ENCODE results near the gene CTNND1.

DNA sequence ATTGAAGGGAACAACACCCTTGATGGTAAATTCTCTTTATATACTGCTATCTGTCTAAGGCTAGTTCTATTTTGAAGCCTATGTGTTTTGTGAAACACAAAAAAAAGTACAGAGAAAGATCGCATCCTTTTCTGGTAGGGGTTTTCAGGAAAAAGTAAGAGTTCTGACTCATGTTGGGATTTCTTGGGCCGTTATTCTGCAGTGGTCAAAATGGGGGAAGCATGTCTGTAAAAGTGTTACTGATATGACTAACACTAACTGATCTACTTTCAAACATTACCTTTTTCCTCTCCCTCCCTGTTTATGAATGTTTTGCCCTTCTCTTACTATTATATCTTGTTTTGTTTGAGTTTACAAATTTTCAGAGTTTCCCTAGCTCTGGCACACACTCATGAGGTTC, 53.9 kb downstream of the CTNND1 start:
- TF ChIP-seq, protein P1, sequence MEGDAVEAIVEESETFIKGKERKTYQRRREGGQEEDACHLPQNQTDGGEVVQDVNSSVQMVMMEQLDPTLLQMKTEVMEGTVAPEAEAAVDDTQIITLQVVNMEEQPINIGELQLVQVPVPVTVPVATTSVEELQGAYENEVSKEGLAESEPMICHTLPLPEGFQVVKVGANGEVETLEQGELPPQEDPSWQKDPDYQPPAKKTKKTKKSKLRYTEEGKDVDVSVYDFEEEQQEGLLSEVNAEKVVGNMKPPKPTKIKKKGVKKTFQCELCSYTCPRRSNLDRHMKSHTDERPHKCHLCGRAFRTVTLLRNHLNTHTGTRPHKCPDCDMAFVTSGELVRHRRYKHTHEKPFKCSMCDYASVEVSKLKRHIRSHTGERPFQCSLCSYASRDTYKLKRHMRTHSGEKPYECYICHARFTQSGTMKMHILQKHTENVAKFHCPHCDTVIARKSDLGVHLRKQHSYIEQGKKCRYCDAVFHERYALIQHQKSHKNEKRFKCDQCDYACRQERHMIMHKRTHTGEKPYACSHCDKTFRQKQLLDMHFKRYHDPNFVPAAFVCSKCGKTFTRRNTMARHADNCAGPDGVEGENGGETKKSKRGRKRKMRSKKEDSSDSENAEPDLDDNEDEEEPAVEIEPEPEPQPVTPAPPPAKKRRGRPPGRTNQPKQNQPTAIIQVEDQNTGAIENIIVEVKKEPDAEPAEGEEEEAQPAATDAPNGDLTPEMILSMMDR (IDR thresholded peaks at IDR 0.05; ENCODE audit: poor library complexity), result no peak
- no peak for TF ChIP-seq EZH2 (IDR thresholded peaks at IDR 0.05; ENCODE audit: borderline replicate concordance)

Data from hepatocyte (in vitro differentiated cells).